HG03575 (cell line): Measurements from ENCODE around the gene MRPS10.
"Not testable (repeated sequence)": the region's sequence is repeated elsewhere in the genome, so short reads cannot be mapped to it uniquely, and the experiment has no call there.

Experiments
- ATAC-seq: cut with Tn5 transposase; IDR thresholded peaks from one replicate; pipeline ENCODE4 v1.9.1; 2021; ENCODE audit not compliant: unreplicated experiment, insufficient number of reproducible peaks, low FRiP score; ENCODE audit errors: extremely low read depth

MRPS10 gene

DNA sequence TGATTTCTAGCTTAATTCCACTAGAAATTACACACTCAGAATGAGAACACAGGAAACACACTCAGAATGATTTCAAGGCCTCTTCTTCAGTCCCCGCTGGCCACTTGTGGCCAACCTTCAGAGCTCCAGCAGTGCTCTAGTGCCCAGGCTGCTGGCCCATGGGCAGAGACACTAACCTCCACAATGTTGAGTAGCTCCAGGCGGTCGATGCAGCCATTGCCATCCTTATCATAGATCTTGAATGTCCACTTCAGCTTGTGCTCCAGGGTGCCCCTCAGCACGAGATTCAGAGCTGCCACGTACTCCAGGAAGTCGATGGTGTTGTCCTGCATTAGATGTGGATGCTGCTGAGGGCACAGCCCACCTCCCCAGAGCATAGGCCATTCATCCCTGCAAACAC lies 29.3 kb downstream of the MRPS10 start:
- ATAC-seq: no peak

DNA sequence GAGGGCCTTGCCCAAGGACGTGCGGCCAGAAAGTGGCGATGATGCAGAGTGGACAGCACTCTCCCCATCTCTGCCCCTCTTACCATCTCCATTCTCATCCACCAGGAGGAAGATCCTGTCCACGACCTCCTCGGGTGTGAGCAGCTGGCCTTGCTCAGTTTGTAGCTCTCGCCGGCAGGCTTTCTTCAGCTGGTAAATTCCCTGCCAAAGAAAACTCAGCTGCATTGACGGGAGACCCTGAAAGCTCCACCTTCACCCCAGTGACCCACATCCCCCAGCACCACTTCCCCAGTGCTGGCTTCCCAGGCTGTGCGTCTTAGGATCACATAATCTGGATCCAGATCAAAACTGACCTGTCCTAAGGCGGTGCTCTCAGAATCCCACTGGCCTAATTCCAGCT lies 32.1 kb downstream of the MRPS10 start:
- ATAC-seq: no peak

DNA sequence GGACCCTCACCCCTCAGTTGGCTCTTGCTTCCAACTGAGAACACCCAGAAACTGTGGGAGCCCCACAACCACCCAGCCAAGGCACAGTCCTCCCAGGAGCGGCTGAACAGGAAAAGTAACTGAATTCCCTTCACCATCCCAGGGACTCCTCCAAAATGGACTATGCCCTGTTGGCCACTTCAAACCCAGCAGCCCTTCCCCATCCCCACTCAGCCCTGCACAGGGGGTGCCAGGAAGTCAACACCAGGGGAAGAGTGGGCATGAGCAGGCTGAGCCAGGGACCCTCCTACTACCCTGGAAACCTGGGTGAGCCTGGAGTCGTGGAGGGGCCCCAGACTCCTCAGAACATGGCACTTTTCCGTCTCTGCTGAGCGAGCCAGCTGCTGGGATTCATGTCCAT lies 33.2 kb downstream of the MRPS10 start:
- ATAC-seq: no peak

DNA sequence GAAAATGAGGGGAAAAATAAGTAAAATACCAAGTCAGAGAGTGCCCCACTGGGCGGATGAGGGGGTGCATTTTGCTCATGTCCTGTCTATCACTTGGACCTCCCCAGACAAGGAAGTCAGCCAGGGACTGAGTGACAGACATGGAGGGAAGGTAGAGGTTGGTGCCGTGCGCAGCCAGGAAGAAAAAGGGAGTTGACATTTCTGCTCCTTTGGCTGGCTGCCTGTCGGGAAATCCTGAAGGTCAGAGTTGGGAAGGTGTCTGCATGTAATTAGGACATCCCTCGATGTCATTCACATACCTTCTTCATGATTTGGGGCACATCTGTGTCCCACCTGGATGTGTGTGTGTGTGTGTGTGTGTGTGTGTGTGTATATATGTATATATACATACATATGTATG lies 35.6 kb downstream of the MRPS10 start:
- ATAC-seq: no peak

DNA sequence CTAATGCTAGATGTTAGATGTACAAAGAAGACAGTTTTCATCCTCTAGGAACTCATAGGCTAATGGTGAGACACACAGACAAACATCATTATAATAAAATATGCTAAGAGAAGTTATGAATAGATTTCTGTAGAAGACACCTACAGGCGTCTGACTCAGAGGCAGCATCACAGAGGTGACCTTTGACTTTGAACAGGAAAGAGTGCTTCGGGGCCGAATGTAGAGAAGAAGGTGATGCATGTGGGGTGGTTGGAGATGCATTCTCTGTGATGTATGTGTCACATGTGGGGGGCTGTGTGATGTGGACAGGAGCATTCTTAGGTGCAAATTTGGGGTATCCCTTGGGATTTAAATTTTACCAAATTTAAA lies 37.7 kb downstream of the MRPS10 start:
- ATAC-seq: no peak

DNA sequence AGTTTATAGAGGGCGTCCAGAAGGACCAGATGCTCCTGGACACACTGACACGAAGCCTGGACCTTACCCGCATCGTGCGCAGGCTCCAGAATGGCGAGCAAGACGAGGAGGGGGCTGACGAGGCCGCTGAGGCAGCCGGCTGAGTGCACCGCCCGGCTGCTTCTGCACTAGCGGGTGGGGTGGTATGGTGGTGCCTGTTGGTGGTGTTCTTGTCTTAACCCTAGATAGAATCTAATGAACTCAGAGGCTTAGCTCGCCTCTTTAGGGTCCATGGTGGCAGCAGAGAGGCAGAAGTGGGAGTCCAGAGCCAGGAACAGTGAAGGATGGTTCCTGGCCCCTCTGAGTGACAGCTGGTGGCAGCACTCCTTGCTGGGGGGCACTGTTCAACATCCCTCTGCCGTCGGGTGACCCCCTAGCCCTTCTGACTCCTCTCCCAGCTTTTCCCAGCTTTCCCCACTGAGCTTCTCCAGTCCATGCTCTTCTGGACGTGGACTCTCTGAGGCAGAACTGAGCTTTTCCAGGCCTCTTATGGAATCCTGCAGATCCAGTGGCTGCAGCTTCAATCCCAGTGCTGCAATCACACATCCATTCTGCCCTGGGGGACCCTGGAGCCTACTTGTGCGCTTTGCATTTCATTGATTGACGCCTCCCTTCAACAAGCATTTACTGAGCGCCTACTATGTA lies 38.3 kb downstream of the MRPS10 start:
- no peak for ATAC-seq

DNA sequence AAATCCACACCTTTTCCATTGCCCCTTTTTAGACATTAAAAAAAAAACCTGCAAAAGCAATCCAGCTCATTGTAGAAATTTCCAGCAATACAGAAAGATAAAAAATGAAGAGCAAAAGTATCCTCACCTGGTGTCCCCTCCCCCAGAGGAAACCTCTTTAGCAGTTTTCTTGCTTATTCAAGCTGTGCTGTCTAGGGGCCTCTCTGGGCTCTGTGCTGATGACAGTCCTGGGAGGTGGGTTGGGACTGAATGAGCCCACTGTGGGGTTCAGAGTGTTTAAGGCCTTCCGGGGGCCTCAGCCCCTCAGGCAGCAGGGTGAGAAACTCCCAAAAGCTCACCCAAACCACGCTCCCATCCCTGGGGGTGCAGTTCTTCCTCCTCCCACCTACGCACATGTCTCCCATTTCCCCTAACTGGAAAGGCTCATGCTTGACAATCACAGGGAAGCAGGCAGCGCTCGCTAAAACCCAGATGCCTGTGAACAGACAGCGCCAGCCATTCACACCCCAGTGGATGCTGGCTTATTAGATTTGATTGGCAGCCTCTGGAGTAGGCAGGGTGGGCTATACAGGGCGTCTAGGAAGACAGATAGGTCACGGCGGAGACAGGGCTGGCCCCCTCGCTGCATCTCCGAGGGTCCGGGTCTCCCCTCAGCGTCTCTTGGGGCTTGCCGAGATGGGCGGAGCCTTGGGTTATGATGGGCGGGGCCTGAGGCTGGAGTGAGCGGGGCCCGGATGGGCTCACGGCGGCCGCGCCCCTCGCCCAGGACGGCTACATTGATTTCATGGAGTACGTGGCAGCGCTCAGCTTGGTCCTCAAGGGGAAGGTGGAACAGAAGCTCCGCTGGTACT lies 39.9 kb downstream of the MRPS10 start:
- ATAC-seq: no peak

DNA sequence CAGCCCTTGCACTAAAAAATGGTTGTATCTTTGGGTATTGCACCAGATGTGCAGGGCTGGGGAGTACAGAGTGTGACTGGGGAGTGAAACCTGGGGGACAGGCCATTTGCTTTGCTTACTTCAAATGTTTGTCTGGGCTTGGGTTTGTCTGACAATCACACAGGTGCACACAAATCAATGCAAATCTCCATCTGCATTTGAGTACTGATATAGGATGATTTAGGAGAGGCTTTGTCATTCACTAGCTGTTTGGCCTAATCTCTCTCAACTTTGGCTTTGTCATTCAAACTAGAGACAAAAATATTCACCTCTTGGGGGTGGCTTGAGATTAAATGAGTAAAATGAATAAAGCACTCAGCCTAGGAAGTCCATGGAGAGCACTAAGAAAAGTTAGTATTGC lies 40.7 kb downstream of the MRPS10 start:
- no peak for ATAC-seq

DNA sequence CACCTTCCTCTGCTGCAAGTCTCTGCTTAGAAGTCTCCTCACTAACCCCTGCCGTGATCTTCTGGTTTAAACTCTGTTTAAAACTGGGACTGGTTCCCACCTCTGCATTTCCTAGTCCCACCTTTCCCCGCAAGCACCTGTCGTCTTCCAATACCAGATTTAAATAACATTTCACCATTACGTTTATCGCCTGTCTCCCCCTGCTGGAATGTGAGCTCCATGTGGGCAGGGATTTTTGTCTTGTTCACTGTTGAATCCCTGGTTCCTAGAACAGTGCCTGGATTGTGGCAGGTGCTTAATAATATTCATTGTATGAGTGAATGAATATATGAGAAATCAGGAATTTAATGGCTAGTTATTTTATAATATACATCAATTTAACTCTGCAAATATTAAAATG lies 41.8 kb downstream of the MRPS10 start:
- ATAC-seq: no peak

DNA sequence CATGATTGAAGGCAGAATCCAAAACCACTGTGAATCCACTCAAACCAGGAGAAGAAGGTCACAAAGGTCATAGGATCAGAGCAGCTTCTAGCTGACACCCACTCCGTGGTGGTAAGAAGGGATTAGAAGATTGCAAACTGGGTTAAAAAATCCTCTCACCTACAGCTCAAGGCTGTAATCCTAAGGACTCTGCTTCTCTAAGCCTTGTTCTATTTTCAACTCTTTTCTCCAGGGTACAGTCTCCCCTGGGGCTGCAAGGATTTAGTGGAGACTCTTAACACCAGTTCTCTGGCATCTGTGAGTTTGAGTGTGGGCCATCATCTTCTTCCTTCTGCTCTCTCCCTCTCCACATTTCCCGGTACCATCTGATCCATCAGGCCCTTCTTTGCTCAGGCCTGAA lies 44.6 kb downstream of the MRPS10 start, which contains the start of gene GUCA1A:
Gene GUCA1A (plus strand): TSS at position 264 of the 400 bp plus-strand sequence. CDS start 250 bp downstream, outside the sequence.
- ATAC-seq: no peak

DNA sequence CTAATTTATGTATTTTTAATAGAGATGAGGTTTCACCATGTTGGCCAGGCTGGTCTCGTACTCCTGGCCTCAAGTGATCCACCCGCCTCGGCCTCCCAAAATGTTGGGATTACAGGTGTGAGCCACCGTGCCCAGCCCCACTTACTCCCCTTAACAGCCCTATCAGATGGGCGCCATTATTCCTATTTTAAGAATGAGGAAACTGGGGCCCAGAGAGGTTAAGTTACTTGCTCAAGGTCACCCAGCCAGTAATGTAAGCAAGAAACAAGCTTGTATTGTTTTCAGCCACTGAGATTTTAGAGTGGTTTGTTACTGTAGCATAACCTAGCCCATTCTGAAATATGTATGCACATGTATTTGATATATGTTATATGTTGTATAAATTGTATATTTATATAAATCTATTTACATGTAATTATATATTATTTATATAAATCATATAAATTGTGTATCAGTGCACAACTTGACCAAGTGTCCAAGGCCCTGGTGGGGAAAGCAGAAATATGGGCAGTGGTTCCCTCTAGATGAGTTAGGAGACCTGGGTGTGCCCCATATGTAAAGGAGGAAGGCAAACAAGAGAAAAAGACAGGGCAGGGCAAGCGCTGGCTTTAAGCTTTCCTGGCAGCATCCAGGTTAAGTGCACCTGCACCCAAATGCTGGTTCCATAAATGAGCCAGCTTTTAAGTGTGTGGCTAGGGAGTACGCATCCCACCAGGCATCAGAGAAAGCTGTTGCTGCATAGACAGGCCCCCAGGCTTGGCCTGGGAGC lies 45.7 kb downstream of the MRPS10 start:
- ATAC-seq: no peak

DNA sequence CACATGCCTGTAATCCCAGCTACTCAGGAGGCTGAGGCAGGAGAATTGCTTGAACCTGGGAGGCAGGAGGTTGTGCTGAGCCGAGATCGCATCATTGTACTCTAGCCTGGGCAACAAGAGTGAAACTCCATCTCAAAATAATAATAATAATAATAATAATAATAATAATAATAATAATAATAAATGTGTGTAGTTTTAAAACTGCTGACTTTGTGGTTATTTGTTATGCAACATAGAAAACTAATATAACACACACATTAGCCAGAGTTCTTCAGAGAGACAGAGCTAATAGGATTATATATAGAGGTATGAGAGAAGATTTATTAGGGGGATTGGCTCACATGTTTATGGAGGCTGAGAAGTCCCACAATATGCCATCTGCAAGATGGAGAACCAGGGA lies 47.9 kb downstream of the MRPS10 start:
- ATAC-seq: not testable (repeated sequence)

DNA sequence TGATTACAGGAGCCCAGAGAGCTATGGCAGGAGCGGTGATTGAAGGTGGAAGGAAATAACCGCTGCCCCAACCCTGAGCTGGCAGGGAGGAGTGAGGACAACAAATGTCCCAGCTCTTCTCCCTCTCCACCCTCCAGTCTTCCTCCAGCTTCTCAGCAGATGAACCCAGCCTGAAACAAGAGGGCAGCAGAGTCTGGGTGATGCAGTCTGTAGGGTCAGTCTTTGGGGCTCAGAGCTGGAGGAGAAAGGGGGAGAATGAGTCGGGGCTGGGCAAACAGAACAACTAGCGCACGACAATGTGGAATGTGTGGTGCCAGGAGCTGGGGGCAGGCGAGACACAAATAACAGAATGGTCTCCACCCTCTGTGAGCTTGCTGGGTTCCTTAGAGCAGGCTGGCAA lies 49.0 kb downstream of the MRPS10 start:
- no peak for ATAC-seq

DNA sequence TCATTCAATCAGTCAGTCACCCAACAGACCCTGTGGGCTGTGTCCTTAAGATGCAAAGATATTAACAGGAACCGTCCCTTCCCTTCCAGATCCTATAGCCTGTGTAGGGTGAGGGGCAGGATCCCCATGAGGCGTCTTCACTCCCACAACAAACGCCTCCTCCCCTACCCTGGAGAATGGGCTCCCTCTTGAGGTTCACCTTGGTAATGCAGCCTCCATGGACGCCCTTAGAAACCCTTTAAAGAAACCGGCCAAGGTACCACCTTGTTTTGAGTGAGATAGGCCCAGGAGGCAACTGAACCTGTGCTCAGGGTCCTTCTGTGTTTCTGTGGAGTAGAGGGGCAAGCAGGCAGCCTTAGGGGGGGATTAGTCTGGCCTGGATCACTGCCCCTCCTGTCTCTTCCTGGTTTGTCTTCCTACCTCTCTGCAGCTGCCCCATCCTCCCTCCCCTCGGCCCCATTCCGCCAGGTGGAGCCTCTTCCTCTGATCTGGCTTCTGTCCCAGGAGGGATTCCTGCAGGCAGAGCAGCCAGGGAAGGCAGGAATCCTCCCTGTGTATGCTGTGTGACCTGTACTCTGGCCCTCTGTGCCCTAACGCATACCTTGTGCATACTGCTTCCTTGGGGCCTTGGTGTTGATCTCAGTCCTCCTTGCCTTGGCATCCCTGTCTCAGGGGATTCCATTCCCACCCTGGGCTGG lies 51.1 kb downstream of the MRPS10 start:
- ATAC-seq: no peak

DNA sequence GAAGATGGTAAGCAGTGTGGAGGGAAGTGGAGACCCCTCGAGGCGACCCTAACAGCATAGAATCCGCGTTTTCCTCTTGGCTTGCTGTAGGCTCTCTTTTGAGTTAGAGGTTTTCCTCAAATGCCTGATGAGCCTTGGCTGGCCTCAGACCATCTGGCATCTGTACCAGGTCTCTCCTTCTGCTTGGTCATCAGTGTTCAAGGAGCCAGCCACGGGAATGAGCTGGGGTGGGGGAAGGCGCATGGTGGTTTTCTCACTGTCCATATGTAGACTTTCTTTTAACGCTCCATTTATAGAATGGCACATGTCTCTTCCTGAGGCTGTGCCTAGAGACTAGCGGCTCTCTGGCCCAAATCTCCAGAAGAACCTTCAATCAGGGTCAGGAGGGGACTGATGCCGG lies 52.6 kb downstream of the MRPS10 start:
- ATAC-seq: no peak

DNA sequence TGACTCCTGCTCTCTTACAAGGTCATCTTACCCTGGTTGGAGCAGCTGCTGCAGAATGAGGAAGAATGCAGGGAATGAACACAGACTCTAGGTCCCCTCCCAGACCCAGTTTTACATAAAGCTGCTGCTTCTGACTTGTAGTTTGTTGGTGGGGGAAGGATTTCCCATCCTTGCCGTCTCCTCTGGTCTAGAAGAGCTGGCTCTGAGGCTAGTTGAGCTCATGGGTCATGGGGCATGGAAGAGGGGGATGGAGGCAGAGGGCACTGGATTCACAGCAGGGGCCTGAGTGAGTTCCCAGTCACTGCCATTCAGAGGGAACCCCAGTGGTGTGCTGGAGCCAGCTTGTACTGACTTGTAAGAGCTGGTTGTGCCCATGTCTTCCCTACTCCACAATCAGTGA lies 53.7 kb downstream of the MRPS10 start:
- ATAC-seq: no peak

DNA sequence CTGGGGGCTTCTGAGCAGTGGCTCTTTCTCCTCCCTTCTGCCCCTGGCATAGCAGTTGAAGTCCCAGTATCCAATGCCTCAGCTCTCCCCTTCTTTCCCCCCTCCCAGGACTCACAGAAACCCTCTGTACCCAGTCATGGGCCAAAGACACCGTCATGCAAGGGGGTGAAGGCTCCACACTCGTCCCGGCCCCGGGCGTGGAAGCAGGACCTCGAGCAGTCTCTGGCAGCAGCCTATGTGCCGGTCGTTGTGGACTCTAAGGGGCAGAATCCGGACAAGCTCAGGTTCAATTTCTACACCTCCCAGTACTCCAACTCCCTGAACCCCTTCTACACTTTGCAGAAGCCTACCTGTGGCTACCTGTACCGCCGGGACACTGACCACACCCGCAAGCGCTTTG lies 54.8 kb downstream of the MRPS10 start:
- no peak for ATAC-seq

DNA sequence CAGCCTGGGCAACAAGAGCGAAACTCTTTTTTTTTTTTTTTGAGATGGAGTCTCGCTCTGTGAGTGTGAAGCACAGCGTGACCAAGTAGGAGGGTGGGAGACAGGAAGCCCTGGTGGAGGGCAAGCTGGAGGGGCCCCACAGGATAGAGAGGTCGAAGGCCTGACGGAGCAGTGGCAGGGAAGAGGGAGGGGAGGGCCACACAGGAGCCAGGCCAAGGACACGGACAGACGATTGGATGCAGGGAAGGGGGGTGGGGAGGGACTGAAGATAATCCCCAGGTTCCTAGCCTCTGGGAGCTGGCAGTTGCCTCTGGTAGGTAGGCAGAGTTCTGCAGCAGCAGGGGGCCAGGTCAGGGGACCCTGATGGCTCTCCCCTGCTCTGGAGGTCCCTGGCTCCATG lies 55.3 kb downstream of the MRPS10 start:
- no peak for ATAC-seq

DNA sequence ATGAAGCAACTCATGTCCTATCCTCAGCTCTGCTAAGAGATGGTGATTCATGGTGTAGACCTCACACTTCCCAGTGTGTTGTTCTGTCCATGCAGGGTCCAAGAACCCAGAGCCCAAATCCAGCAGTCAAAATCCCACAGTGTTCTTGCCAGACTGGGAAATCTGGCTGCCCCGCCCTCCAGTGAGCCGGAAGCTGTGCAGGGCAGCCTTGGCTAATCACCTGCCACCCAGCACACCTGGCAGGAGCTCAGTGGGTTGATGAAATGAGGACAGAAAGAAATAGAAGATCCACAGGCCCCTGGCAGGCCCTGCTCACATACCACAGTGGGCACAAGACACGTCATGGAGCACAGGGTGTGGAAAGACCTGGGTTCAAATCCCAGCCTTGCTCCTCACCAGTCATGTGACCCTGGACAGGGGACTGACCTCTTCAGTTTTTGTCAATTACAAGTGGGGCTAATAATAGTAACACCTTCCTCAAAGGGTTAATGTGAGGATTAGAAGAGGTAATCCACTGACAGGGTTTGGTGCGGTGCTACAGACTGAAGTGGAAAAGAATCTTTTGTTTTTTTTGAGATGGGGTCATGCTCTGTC lies 58.1 kb downstream of the MRPS10 start:
- ATAC-seq: no peak
